Spleen (tissue), 7 donors: ENCODE measurements around the gene PPOX.

Source experiments
- CTCF ChIP-seq, 11 experiments: fragments of 200-600 bp in 7 of 11; fragments of 450-650 bp in 4 of 11; sonication (generic) in 4 of 11; IDR thresholded peaks in 8 of 11; conservative IDR thresholded peaks in 3 of 11; 1 replicate in 7 of 11; 2 replicates in 4 of 11; pipeline versions ENCODE4 v1.4.0 to v1.8.0; 2016 to 2021; ENCODE audit warnings: antibody characterized with exemption in 11 of 11, inconsistent platforms in 4 of 11, mild to moderate bottlenecking in 1 of 11
- POLR2A ChIP-seq, 3 donors: fragments of 450-650 bp; IDR thresholded peaks; one replicate each; pipeline ENCODE4 v1.5.1; 2017; ENCODE audit warnings: antibody characterized with exemption in 3 of 3, mild to moderate bottlenecking in 1 of 3
- donor health status: DM: no; HTN: no; CAD: no; lungs with moderate emphysema.
- donor health status: DM: no; HTN: no; CAD: no.
- donor health status: DM: no; HTN: no; CAD: no.

GRCh38 chr1:161131523-161132409, 34.5 kb upstream of the PPOX start:
- TF ChIP-seq CTCF (IDR thresholded peaks at IDR 0.05 in 8 of 11, conservative IDR thresholded peaks at IDR 0.05 in 3 of 11) = no peak
- no peak for TF ChIP-seq POLR2A (IDR thresholded peaks at IDR 0.05)
